Smooth muscle cell (in vitro differentiated cells): ENCODE data around the gene RSPH3. TPM values are rescaled to one million over a fixed set of nuclear protein-coding genes. Genes with fewer than 3 reads are reported as not detected.
A peak's percentile ranks its signal among the peaks of the same experiment; 100 is the strongest.

Source experiments
- DNase-seq: peaks from one replicate; lab custom pipeline; 2025; ENCODE audit not compliant: unreplicated experiment; lab: John Stamatoyannopoulos, UW
- H2AFZ ChIP-seq: fragments of 200-600 bp; sonication (generic); 2 replicates; pipeline ENCODE4 v1.6.0; 2016; ENCODE audit warnings: antibody characterized with exemption, low read depth, mild to moderate bottlenecking
- H3F3A ChIP-seq: fragments of 200-600 bp; sonication (generic); 2 replicates; pipeline ENCODE4 v1.6.0; 2017; ENCODE audit warnings: antibody characterized with exemption, low read depth
- H3K27ac ChIP-seq: fragments of 200-600 bp; sonication (generic); 2 replicates; pipeline ENCODE4 v1.5.1; 2016; ENCODE audit warnings: low read depth, mild to moderate bottlenecking
- H3K27me3 ChIP-seq: fragments of 200-600 bp; sonication (generic); 2 replicates; pipeline ENCODE4 v1.6.1; 2016; ENCODE audit warnings: low read depth, mild to moderate bottlenecking
- H3K36me3 ChIP-seq: fragments of 200-600 bp; sonication (generic); 2 replicates; pipeline ENCODE4 v1.5.1; 2016; ENCODE audit warnings: low read depth
- H3K4me1 ChIP-seq: fragments of 200-600 bp; sonication (generic); 2 replicates; pipeline ENCODE4 v1.5.1; 2016; ENCODE audit warnings: low read depth
- H3K4me2 ChIP-seq: fragments of 200-600 bp; sonication (generic); 2 replicates; pipeline ENCODE4 v1.6.0; 2016; ENCODE audit warnings: mild to moderate bottlenecking
- H3K4me3 ChIP-seq: fragments of 200-600 bp; sonication (generic); 2 replicates; pipeline ENCODE4 v1.5.1; 2016; ENCODE audit warnings: mild to moderate bottlenecking
- H3K79me2 ChIP-seq: fragments of 200-600 bp; sonication (generic); 2 replicates; pipeline ENCODE4 v1.6.0; 2016; ENCODE audit warnings: low read depth, mild to moderate bottlenecking
- H3K9ac ChIP-seq: fragments of 200-600 bp; sonication (generic); 2 replicates; pipeline ENCODE4 v1.6.0; 2016; ENCODE audit warnings: low read depth
- H3K9me3 ChIP-seq: fragments of 200-600 bp; sonication (generic); replicated peaks from 2 replicates; pipeline ENCODE4 v1.5.1; 2016; ENCODE audit warnings: low read depth
- H4K20me1 ChIP-seq: fragments of 200-600 bp; sonication (generic); 2 replicates; pipeline ENCODE4 v1.6.0; 2016; ENCODE audit warnings: low read depth
- CTCF ChIP-seq: fragments of 200-600 bp; sonication (generic); IDR thresholded peaks from 2 replicates; pipeline ENCODE4 v1.5.1; 2017; ENCODE audit warnings: borderline replicate concordance, mild to moderate bottlenecking, antibody characterized with exemption; ENCODE audit not compliant: insufficient read depth, poor library complexity, severe bottlenecking
- WGBS: methylation state at CpG from one replicate; pipeline ENCODE4 v1.1.7; 2016; ENCODE audit warnings: low lambda C conversion rate; 5-methylcytosine and 5-hydroxymethylcytosine counted together
- polyA plus RNA-seq: library from polyadenylated mRNA; unstranded; fragments of >200 nt; fragmentation: Nextera tagmentation; extraction: Ambion mirVana; gene quantifications from 2 replicates; pipeline ENCODE4 v1.2.1, GENCODE V29; 2016
- small RNA-seq: library from RNA; depleted of rRNA; stranded (forward); fragments of <200 nt; gene quantifications from one replicate; pipeline ENCODE3, GENCODE V24; 2014
- total RNA-seq: library from RNA; depleted of rRNA; stranded (reverse); fragments of >200 nt; gene quantifications from 2 replicates; pipeline ENCODE4 v1.2.3, GENCODE V29; 2014

RSPH3 gene
- total and polyA plus RNA-seq, 2 experiments from 2014 or later = 7.1 to 7.5 TPM

- peak overlapping the region; percentile 15 for H3K4me2 ChIP-seq
- peak overlapping the region; percentile 59 for H3K27ac ChIP-seq
- 88% methylated on average over 2 of the region's 4 CpGs for WGBS
- H3K4me1 ChIP-seq = no peaks in the 10 kb centered on the region
- no peak for TF ChIP-seq CTCF
- no peaks in the 10 kb centered on the region for H3K9me3 ChIP-seq
- H3K9ac ChIP-seq = no peak overlapping the region
- H3F3A ChIP-seq = no peaks in the 10 kb centered on the region
- DNase-seq = no peak
- H3K79me2 ChIP-seq = no peaks in the 10 kb centered on the region
- H3K4me3 ChIP-seq = no peak overlapping the region
- H4K20me1 ChIP-seq = no peaks in the 10 kb centered on the region
- no peaks in the 10 kb centered on the region for H3K27me3 ChIP-seq
- H2AFZ ChIP-seq = no peak overlapping the region
- H3K36me3 ChIP-seq = no peaks in the 10 kb centered on the region
Measured at GRCh38 chr6:158924499-158925455, 75.2 kb downstream of the RSPH3 start.

- Histone ChIP-seq H4K20me1 (no peaks in the 10 kb centered on the region), H3K27ac (peak overlapping the region; percentile 59), H3K36me3 (no peaks in the 10 kb centered on the region), H3F3A (no peaks in the 10 kb centered on the region), H3K4me3 (no peak overlapping the region), H3K4me1 (no peaks in the 10 kb centered on the region), H3K79me2 (no peaks in the 10 kb centered on the region), H3K9me3 (no peaks in the 10 kb centered on the region), H3K4me2 (peak overlapping the region; percentile 15), H3K27me3 (no peaks in the 10 kb centered on the region), H2AFZ (no peak overlapping the region), H3K9ac (no peak overlapping the region)
- no peak for TF ChIP-seq CTCF
- WGBS = 56% methylated on average over 14 of the region's 14 CpGs
- DNase-seq = no peak
Measured at GRCh38 chr6:158923805-158924498, 76.0 kb downstream of the RSPH3 start.

Small RNA genes lying within 50 kb of the gene (small RNA-seq; reads per million reads assigned to genes)
- not detected for gene RNU6-293P

Other genes starting within 250 kb of the RSPH3 start
- 98.4 and 113 TPM in 2 replicates for gene EZR, start 180.8 kb downstream of the RSPH3 start, total RNA-seq
- gene EZR, start 180.8 kb downstream of the RSPH3 start, polyA plus RNA-seq = 55.0 and 190 TPM in 2 replicates
- gene TAGAP, start 44.8 kb upstream of the RSPH3 start, total RNA-seq = not detected in 2 replicates
- not detected in 2 replicates for gene TAGAP, start 44.8 kb upstream of the RSPH3 start, polyA plus RNA-seq
- gene FNDC1, start 169.2 kb upstream of the RSPH3 start, total RNA-seq = 0.04 TPM in 1 of 2 replicates, not detected in the other
- gene FNDC1, start 169.2 kb upstream of the RSPH3 start, polyA plus RNA-seq = 0.14 and 0.39 TPM in 2 replicates